ENCODE measurements around the gene SREK1IP1.

Gene SREK1IP1

DNA sequence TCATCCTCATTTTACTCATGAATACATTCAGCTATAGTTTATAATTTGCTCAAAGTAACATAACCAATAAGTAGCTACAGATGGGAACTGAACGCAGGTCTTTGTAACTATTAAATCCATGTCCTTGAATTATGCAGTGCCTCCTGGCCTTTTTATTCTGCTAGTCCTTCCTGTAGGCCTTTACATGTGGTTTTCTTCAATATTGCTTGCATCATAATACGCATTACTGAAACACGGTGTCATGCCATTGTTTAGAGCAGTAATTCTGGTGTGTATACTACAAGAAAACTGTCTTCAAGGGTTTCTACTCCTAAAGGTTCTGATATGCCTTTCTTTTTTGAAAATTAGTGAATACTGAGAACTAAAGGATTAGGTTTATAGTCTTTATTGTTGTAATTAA, 21.0 kb upstream of the SREK1IP1 start:
- CTCF ChIA-PET, result interaction anchor here (1.2 kb wide), 1 partner anchor 154 kb away, joined by 3 read pairs; no protein-coding TSS in a partner anchor
- no peak overlapping the region for H3K27ac ChIP-seq
- TF ChIP-seq, protein P1, sequence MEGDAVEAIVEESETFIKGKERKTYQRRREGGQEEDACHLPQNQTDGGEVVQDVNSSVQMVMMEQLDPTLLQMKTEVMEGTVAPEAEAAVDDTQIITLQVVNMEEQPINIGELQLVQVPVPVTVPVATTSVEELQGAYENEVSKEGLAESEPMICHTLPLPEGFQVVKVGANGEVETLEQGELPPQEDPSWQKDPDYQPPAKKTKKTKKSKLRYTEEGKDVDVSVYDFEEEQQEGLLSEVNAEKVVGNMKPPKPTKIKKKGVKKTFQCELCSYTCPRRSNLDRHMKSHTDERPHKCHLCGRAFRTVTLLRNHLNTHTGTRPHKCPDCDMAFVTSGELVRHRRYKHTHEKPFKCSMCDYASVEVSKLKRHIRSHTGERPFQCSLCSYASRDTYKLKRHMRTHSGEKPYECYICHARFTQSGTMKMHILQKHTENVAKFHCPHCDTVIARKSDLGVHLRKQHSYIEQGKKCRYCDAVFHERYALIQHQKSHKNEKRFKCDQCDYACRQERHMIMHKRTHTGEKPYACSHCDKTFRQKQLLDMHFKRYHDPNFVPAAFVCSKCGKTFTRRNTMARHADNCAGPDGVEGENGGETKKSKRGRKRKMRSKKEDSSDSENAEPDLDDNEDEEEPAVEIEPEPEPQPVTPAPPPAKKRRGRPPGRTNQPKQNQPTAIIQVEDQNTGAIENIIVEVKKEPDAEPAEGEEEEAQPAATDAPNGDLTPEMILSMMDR (conservative IDR thresholded peaks at IDR 0.05; ENCODE audit: low read depth), result no peak
- POLR2A ChIA-PET (ENCODE audit: low non-redundant PET), result no interaction called here
- no peak for DNase-seq (ENCODE audit: low spot score)

DNA sequence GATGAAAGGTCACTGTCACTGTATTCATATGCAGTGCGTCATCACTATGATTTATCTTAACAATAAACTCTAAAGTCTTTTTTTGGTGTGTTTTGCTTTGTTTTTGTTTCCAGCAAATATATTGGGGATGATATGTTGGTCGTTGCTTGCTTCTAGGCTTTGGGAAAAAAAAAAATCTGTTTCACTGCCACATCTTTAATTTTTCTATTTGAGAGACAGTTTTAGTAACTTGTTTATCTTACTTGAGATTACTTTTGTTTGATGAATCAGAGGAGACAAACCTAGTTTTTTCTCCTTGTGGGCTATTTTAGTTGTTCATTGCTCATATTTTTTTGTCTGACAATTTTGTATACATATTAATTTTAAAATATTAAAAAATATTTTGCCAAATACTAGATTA, 19.7 kb upstream of the SREK1IP1 start:
- DNase-seq (ENCODE audit: low spot score), result no peak
- ChIA-PET POLR2A (ENCODE audit: low non-redundant PET) (no interaction called here), CTCF (interaction anchor here (0.6 to 0.7 kb wide), 2 partner anchors 31 to 135 kb away, joined by 4 read pairs; no protein-coding TSS in a partner anchor)
- TF ChIP-seq, protein P1 (conservative IDR thresholded peaks at IDR 0.05; ENCODE audit: low read depth), result no peak
- H3K27ac ChIP-seq, result no peak overlapping the region

DNA sequence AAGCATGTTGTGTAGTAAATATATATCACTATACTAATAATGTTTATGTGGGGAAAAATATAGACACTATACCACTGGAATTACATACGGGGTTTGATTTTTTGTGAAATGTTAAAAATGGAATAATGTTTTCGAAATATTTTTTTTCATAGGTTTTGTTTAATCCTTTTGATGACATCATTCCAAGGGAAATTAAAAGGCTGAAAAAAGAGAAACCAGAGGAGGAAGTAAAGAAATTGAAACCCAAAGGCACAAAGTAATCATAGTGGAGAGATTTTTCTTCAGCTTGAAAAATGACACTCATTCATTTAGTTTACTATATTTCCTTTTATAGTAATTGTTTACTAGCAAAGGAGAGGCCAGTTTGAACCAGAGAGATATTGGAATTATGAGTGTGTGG, 17.9 kb upstream of the SREK1IP1 start:
- CTCF ChIA-PET, result interaction anchor here (1.4 kb wide), 1 partner anchor 151 kb away, joined by 3 read pairs; no protein-coding TSS in a partner anchor
- DNase-seq (ENCODE audit: low spot score), result no peak
- POLR2A ChIA-PET (ENCODE audit: low non-redundant PET), result no interaction called here
- no peak overlapping the region for H3K27ac ChIP-seq
- TF ChIP-seq, protein P1 (conservative IDR thresholded peaks at IDR 0.05; ENCODE audit: low read depth), result no peak

DNA sequence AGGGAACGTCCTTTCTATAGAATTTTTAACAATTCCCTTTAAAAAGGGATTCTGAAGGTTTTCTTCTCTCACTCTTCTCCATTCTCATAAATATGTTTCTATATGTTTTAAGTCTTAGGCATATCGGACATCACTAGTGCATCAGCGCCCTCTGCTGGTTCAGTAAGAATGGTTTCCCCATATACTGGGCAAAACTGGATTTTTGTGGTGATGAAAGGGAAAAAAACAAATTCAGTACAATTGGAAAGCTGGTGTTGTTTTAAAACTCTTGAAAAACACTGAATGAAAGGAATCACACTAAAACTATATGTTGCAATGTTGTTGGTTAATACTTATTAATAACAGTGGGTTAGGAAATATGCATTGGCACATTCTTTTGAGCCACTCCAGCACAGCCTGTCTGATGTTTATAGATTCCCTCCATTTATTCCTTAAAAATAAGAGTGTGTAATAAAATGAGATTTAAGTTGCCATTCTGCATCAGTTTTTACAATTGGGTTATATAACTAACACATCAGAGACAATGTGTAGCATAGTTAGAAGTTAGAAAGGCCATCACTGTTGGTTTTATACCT, 16.0 kb upstream of the SREK1IP1 start:
- H3K27ac ChIP-seq, result no peak overlapping the region
- peak; percentile 52 for DNase-seq (ENCODE audit: low spot score)
- CTCF ChIA-PET, result interaction anchor here (0.6 to 2.7 kb wide), 16 partner anchors 9 to 1572 kb away, joined by 3 to 18 read pairs (median 4); no protein-coding TSS in a partner anchor
- TF ChIP-seq, protein P1 (conservative IDR thresholded peaks at IDR 0.05; ENCODE audit: low read depth), result peak; percentile 93
- POLR2A ChIA-PET (ENCODE audit: low non-redundant PET), result no interaction called here

DNA sequence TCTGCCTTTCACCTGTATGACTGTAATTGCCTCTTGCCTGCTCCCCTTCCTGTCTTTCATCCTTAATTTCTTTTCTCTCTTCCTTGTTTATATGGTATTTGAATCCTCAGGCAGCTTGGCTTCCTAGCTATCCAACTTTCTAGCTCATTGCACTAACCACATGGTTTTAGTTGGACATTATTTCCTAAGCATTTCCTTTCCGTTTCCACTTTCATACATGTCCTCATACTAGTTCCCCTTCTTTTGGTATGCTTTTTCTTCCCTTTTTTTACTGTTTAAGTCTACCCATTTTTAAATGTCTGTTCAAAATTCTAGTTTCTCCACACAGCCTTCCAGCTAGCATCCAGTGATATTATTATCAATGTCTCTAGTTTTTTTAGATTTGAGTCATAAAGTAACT, 6.8 kb upstream of the SREK1IP1 start:
- ChIA-PET POLR2A (ENCODE audit: low non-redundant PET) (no interaction called here), CTCF (interaction anchor here (0.6 to 1.2 kb wide), 2 partner anchors 9 to 691 kb away, joined by 4 to 5 read pairs; no protein-coding TSS in a partner anchor)
- H3K27ac ChIP-seq, result no peak overlapping the region
- TF ChIP-seq, protein P1 (conservative IDR thresholded peaks at IDR 0.05; ENCODE audit: low read depth), result no peak
- DNase-seq (ENCODE audit: low spot score), result no peak

DNA sequence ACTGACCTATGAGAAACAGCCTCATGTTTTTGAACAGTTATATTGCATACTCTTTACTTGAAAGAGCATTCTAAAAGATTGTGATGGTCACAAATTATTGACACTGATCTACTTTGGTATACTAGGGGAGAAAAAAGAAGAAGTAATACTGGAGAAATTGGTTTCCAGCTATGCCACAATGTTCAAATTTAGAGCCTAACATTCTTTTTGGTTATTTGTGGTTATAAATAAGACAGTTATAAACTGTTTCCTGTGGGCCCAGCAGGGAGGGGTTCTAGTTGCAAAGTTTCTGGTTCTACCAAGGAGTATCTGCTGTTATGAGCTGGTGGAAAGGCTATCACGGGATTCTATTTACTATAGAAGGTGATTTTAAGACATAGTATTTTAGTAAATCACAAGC, 5.0 kb upstream of the SREK1IP1 start:
- no peak overlapping the region for H3K27ac ChIP-seq
- TF ChIP-seq, protein P1 (conservative IDR thresholded peaks at IDR 0.05; ENCODE audit: low read depth), result no peak
- DNase-seq (ENCODE audit: low spot score), result no peak
- ChIA-PET POLR2A (ENCODE audit: low non-redundant PET) (no interaction called here), CTCF (no interaction called here)

All from RWPE1 (cell line).